GM19351 (cell line): ENCODE data around the gene PTPA.

ENCODE experiments used
- ATAC-seq: cut with Tn5 transposase; IDR thresholded peaks from one replicate; pipeline ENCODE4 v1.9.1; 2021; ENCODE audit warnings: mild to moderate bottlenecking, moderate library complexity; ENCODE audit not compliant: unreplicated experiment

The PTPA gene

GRCh38 chr9:129081388-129081904 is 29.8 kb upstream of the PTPA start:
- no peak for ATAC-seq

DNA sequence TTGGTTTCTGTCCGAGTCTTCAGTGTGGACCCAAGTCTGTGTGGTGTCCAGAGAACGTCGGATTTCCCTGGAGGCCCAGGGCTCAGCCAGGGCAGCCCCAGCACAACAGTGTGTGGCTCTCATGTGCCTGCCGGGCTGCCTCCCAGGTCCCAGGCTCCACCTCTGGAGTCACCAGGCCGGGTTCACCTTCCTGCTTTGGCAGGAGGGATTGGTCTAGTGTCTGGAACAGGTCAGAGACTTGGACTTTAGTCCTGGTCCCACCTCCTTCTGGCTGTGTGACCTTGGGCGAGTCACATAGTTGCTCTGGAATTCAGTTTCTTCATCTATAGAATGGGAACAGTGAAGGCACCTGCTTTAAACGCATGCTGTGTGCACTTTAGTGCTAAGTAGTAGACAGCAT is 27.1 kb upstream of the PTPA start:
- ATAC-seq = no peak

- no peak for ATAC-seq
Measured at GRCh38 chr9:129089246-129089645, 22.0 kb upstream of the PTPA start.

DNA sequence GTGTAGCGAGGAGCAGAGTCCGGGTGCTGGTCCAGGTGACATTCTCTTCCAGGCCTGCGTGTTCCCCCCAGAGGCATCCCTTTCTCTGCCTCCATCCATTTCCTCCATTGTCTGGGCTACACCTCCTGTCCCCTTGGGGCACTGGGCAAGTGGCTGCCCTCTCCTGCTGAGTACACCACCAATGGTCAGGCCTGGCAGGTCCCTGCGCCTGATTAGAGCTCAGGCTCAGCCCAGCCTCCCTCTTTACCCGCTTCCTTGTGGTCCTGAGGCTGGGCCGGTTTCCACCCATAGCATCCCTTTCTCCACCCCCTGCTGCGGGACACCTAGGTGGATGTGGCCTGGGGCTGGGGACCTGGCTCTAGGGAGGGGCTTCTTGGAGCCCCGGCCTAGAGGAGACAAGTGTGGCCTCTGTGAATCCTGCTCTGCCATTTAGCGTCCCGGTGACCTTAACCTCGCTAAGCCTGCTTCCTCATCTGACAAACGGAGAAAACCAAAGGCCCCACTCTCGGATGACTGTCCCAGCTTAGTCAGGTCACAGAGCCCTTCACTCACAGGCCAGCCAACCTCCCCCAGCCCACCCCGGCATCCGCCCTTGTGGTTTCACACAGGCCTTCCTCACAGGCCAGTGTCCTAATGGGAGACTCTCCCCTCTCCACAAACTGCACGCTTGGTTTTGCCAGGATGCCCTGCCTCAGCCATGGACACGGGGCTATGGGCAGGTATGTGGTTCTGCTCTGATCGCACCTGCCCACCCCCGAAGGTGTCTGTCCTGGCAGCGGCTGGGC is 17.4 kb upstream of the PTPA start:
- ATAC-seq = no peak

DNA sequence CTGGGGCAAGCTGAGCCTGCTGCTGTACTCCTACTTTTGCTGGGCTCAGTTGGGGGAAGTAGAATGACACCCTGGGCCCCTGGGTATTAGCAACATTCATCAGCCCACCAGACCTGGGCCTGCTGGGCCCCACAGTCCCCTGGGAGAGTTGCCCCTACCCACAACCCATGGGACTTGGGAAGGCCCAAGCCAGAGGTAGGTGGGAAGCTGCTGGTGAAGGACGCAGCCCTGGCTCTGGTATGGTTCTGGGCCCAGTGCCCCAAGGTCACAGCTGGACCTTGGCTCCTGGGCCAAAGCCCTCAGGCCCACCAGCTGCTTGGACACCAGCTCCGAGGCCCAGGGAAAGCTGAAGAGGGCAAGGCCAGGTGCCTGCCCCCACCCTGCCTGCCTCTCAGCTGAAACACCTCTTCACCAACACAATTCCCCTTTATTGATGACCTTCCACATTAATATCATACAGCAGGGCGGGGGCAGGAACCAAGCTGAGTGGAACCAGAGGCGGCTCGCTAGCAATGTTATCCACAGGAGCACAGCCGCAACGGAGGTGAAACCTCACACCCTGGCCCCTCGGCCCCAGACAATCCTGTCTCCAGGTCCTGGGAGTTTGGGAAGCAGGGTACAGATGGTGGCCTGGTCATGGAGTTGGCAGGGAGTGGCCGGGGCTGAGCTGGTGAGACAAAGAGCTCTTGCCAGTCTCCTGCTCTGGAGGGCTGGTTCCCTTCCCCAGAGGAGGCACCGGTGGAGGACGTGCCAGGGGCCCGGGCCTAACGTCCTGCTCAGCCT is 16.6 kb upstream of the PTPA start:
- ATAC-seq = no peak

- no peak for ATAC-seq
Measured at GRCh38 chr9:129095170-129095667, 16.0 kb upstream of the PTPA start.

- ATAC-seq = no peak
Measured at GRCh38 chr9:129095908-129096307, 15.3 kb upstream of the PTPA start.

GRCh38 chr9:129097671-129098306 is 13.4 kb upstream of the PTPA start:
- no peak for ATAC-seq

DNA sequence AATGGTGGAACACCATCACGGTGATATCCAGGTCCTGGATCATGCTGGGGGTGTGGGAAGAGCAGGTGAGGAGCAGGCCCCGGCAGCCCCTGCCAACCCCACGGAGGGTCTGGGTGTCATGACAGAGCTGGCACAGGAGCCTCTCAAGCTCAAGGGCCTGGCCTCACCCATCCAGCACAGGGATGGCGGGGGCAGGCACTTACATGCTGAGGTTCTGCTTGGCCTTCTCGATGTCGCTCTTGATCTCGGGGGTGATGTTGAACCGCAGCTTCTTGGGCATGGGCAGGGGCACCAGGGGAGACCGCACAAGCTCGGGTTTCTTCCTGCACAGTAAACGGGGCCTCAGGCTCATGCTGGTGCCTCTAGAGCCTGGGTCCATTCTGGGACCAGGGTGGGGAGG is 12.9 kb upstream of the PTPA start:
- no peak for ATAC-seq

- ATAC-seq = no peak
Measured at GRCh38 chr9:129100383-129101169, 10.6 kb upstream of the PTPA start.

- ATAC-seq = no peak
Measured at GRCh38 chr9:129101279-129101678, 9.9 kb upstream of the PTPA start.

DNA sequence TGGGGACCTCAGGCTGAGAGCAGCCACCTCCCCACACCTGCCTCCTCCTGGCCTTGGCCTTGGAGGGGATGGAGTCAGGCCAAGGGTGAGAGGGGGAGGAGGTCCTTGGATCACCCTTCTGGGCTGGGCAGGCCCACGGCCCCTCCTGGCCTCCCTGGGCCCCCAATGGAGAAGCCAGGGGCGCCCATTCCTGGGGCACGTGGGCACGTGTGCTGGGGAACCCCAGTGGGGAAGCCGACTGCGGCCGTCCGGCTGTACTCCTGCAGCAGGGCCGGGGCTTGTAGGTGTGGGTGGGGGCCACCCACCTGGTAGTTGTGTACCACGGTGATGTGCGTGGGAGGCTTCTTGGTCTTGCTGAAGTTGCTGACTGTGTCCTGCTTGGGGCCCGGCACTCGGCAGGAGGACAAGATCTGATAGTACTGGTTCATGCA is 9.1 kb upstream of the PTPA start:
- ATAC-seq = no peak

DNA sequence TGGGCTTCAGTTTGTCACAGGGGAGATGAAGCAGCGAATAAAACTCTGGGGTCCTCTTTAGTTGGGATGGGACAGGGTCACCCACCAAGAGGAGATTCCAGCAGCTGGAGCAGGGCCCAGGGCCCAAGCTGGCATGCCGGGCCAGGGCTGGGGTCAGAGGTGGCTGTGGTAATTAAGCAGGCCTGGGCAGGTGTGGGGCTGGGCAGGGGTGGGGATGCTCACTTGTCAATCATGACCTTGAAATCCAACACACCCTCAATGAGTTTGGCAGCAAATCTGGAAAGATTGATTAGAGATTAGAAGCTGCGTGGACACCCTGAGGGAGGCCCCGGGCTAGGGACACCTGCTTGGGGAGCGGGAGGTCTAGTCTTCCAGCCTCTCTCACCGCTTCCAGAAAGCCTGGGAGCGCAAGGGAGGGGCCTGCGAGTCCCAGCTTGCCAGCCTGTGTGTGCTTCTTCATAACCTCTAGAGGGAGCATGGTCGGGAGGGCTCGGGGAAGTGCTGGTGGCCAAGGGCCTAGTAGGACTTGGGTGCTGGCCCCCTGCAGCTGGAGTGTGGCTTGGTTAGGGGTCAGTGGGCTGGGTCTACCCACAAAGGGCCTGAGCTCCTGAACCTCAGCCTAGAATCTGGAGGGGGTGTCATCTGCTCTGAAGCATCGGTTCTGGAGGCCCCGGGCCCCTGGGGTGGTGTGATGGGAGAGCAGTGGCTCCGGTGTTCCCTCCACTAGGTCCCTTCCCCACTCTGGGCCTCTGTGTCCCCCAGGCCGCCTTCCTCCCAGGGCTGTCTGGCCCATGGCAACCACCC is 8.2 kb upstream of the PTPA start:
- ATAC-seq = no peak

- no peak for ATAC-seq
Measured at GRCh38 chr9:129103595-129103965, 7.6 kb upstream of the PTPA start.

DNA sequence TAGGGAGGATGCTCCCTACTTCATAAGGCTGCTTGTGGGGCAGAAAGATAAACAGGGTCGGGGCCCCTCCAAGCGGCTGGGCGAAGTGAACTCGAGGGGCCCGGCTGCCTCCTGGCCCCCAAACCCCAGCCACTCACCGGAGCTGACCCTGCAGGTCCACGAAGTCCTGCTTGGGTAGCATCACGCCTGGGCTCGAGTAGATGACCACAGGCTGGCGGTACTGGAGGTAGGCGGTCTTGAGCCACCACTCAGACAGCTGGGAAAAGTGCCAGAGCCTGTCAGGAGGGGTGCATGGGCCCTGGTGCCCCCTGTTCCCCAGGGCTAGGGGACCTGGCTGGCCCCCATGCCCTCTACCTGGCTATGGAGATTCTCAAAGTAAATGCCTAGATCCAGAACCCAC is 7.2 kb upstream of the PTPA start:
- no peak for ATAC-seq

- no peak for ATAC-seq
Measured at GRCh38 chr9:129105857-129106694, 5.1 kb upstream of the PTPA start.

DNA sequence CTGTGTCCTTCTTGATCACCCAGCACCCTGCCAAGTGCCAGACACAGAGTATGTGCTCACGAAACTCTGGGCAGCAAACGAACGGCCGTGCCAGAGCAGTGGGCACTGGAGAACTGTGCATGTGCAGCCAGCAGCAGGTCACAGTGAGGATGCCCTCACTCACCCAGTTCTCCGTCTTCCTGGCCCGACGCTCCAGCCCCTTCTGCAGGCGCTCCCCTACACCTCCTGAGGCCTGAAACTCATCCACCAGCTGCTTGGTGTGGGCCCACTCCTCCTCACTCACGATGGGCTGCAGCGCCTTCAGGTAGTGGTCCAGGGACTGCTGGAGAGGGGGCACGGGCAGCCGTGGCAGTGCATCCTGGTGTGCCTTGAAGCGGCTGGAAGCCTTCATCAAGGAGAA is 3.6 kb upstream of the PTPA start:
- ATAC-seq = no peak

- ATAC-seq = no peak
Measured at GRCh38 chr9:129108083-129108804, 3.0 kb upstream of the PTPA start.
